LoVo (cell line): ENCODE results near the gene MAN2B2.

Experiments used
- DNase-seq: peaks from one replicate; pipeline ENCODE4 v3.0.0-alpha.2; 2016; ENCODE audit warnings: low spot score

MAN2B2 gene

GRCh38 chr4:6595897-6596537, 21.0 kb downstream of the MAN2B2 start:
- no peak for DNase-seq

- no peak for DNase-seq
Measured at GRCh38 chr4:6596948-6597347, 22.0 kb downstream of the MAN2B2 start.

- no peak for DNase-seq
Measured at GRCh38 chr4:6598127-6598526, 23.1 kb downstream of the MAN2B2 start.

- no peak for DNase-seq
Measured at GRCh38 chr4:6598641-6599040, 23.7 kb downstream of the MAN2B2 start.

GRCh38 chr4:6601661-6602250, 26.8 kb downstream of the MAN2B2 start:
- DNase-seq, result no peak

GRCh38 chr4:6602289-6602688, 27.3 kb downstream of the MAN2B2 start:
- DNase-seq, result no peak

GRCh38 chr4:6603128-6603527, 28.1 kb downstream of the MAN2B2 start:
- no peak for DNase-seq

- DNase-seq, result no peak
Measured at GRCh38 chr4:6605114-6605513, 30.1 kb downstream of the MAN2B2 start.

- no peak for DNase-seq
Measured at GRCh38 chr4:6605605-6606004, 30.6 kb downstream of the MAN2B2 start.

GRCh38 chr4:6606465-6607235, 31.7 kb downstream of the MAN2B2 start:
- no peak for DNase-seq

GRCh38 chr4:6607368-6608055, 32.5 kb downstream of the MAN2B2 start:
- DNase-seq, result no peak

- no peak for DNase-seq
Measured at GRCh38 chr4:6608758-6609414, 33.9 kb downstream of the MAN2B2 start.

GRCh38 chr4:6609415-6610079, 34.6 kb downstream of the MAN2B2 start:
- DNase-seq, result no peak

GRCh38 chr4:6610856-6611430, 36.0 kb downstream of the MAN2B2 start:
- no peak for DNase-seq

GRCh38 chr4:6612961-6613675, 38.1 kb downstream of the MAN2B2 start:
- DNase-seq, result no peak

- DNase-seq, result no peak
Measured at GRCh38 chr4:6613676-6614651, 39.0 kb downstream of the MAN2B2 start.

GRCh38 chr4:6614701-6615230, 39.8 kb downstream of the MAN2B2 start:
- DNase-seq, result no peak

GRCh38 chr4:6616087-6616995, 41.4 kb downstream of the MAN2B2 start:
- DNase-seq, result no peak
